HG03103 (cell line): ENCODE data around the gene ZNF195.
"Not testable (repeated sequence)": the region's sequence is repeated elsewhere in the genome, so short reads cannot be mapped to it uniquely, and the experiment has no call there.

ENCODE experiments used
- ATAC-seq: cut with Tn5 transposase; IDR thresholded peaks from one replicate; pipeline ENCODE4 v1.9.1; 2021; ENCODE audit warnings: low read depth; ENCODE audit not compliant: unreplicated experiment

Gene ZNF195

GRCh38 chr11:3402861-3403250 lies 23.9 kb upstream of the ZNF195 start:
- ATAC-seq, result not testable (repeated sequence)

- not testable (repeated sequence) for ATAC-seq
These were observed 23.4 kb upstream of the ZNF195 start for GRCh38 chr11:3402181-3402860.

DNA sequence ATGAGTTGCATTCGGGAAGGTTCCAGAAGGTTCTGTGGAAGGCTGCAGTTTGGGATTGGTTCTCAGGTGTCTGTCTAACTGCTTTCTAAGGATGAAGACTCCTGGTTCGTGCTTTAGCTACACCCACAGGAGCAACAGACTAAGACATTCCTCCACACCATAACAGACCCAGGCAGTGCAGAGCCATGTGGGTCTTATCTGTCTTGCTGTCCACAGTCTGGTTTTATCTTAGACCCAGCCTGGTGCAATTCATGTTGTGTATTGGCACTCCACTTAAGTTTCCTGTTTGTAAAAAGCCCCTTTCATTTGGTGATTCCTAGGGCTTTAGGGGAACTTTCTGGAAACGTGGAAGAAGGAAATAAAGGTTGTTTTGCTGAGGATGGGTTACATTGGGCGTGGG lies 22.1 kb upstream of the ZNF195 start:
- not testable (repeated sequence) for ATAC-seq

DNA sequence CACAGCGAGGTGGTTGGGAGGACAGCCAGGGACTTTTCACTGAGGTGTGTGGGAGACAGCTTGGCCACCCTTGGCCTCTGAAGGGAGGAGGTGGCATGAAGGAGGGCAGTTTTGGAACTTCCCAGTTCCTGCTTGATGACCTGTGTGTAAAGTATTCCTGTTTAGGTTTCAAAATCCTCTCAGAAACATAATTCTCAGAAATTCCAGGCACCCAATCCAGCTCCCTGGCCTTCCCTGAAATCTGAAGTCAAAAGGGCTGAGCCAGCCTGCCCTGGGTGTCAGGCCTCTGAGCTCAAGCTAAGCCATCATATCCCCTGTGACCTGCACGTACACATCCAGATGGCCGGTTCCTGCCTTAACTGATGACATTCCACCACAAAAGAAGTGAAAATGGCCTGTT lies 19.6 kb upstream of the ZNF195 start:
- ATAC-seq, result not testable (repeated sequence)

- not testable (repeated sequence) for ATAC-seq
These were observed 19.2 kb upstream of the ZNF195 start for GRCh38 chr11:3398106-3398505.

- ATAC-seq, result not testable (repeated sequence)
These were observed 18.3 kb upstream of the ZNF195 start for GRCh38 chr11:3397210-3397609.

- not testable (repeated sequence) for ATAC-seq
These were observed 16.5 kb upstream of the ZNF195 start for GRCh38 chr11:3395468-3395867.

GRCh38 chr11:3394956-3395355 lies 16.0 kb upstream of the ZNF195 start:
- ATAC-seq, result not testable (repeated sequence)

- ATAC-seq, result not testable (repeated sequence)
These were observed 14.5 kb upstream of the ZNF195 start for GRCh38 chr11:3393450-3393849.

DNA sequence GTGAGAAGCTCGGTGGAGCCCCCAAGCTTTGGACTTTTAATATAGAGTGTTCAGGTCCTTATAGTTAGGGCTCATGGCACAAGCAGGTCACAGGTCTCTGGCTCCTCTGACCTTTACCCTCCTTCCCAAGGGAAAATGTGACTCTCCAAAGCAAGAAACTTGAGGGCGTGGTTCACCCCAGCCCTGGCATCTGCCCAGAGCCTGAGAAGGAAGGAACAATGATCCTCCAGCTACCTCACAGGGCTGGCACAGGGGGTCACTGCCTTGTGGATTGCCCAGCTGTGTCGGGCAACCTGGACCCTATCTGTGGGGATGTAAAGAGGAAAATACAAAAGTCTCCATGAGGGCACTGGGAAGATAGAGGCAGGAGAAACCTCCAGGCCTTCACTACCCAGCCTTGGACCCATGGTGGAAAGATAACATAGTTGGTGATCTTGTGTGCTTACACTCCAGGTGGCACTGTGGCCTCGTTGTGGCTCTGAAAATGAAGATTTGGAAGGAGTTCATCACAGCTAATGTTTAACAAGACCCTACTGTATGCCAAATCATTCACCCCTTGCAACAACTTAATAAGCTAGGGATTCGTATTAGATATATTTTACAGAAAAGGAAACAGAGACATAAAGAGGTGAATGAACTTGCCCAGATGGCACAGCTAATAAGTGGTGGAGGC lies 3.8 kb upstream of the ZNF195 start:
- no peak for ATAC-seq

DNA sequence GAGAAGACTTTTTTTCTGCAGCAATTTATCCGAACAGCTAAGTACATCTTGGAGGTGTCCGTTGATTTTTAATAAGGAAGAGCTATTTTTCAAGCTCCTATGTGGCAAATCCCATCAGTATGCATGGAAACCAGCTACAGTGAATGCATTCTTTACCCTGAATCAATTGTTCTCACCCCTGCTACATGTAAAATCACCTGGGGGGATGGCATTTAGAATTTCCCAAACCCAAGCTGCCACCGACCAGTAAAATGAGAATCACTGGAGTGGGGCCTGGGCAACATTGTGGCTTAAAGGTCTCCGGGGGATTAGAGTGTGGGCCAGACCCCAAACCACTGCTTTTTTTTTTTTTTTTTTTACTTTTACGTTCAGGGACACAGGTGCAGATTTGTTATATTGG lies 2.8 kb upstream of the ZNF195 start:
- ATAC-seq, result no peak

DNA sequence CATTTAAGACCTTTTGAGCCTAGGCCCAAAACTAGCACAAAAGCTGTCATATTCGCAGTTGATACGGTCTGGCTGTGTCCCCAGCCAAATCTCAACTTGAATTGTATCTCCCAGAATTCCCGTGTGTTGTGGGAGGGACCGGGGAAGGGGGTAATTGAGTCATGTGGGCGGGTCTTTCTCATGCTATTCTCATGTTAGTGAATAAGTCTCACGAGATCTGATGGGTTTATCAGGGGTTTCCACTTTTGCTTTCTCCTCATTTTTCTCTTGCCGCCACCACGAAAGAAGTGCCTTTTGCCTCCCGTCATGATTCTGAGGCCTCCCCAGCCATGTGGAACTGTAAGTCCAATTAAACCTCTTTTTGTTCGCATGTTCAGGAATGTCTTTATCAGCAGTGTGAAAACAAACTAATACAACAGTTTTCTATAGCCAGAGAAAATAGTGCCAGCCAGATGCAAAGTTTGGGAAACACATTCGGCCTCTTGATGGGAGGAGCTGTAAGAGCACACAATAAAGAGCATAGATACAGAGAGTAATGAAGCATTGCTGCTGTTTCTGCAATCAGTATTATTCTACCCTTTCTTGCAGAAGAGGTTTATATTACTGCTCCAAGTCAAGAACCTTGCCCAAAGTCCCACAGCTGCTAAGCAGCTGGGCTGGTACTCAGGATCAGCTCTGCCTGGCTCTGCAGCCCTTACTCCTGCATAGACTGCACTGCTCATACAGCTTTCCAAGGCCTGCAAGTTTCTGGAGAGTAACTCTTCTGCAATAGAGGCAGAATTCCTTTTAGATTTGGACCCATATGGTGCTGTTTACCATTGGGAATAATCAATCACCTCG lies 2.0 kb upstream of the ZNF195 start:
- ATAC-seq, result no peak

GRCh38 chr11:3375552-3375951 lies 3.4 kb downstream of the ZNF195 start:
- ATAC-seq, result no peak

DNA sequence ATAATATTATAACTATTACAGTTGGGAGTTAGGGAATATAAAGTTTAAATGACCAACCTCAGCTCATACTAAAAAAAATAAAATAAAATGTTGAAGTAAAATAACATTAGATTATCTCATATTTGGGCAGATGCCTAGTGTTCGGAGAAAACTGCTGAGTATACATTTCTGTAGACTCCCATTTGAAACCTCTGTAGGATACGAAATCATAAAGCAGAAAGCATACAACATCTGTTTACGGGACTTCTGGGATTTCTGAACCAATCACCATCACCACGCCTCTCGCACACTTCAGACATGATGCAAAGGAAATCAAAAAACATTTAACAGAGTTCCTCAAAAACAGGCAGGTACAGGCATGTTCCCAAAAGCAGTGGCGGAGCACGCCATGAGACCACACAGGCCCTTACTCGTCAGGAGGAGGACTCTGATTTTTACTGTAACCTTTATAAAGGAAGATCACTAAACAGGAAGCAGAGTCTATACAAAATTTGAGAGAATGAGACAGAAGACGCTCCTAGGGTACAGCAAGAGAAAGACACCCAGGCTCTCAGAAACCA lies 8.6 kb downstream of the ZNF195 start:
- ATAC-seq, result no peak

DNA sequence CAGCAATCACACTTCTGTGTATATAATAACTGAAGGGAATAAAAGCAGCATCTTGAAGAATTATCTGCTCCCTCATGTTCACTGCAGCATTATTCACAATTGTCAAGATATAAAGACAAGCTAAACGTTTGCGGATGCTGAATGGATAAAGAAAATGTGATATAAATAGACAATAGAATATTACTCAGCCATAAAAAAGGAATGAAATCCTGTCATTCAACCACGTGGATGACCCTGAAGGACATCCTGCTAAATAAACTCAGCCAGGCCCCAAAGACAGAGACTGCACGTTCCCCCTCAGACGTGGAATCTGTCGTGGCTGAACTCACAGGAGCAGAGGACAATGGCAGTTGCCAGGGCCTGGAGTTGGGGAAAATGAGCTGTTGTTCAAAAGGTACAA lies 9.6 kb downstream of the ZNF195 start:
- ATAC-seq, result no peak

DNA sequence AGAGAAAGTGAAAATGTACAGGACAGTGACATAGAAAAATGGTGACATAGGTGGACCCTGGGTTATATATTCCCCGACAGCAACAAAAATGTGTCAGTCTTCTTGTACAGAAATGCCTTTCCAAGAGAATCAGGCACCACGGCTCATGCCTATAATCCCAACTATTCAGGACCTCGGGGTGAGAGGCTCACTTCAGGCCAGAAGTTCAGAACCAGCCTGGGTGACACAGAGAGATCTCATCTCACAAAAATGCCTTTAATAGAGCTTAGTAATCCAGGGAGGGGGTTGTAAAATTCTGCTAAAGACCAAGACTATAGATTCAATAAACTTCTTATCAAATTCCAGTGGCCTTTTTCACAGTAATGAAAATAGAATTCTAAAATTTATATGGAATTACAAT lies 10.7 kb downstream of the ZNF195 start:
- no peak for ATAC-seq

DNA sequence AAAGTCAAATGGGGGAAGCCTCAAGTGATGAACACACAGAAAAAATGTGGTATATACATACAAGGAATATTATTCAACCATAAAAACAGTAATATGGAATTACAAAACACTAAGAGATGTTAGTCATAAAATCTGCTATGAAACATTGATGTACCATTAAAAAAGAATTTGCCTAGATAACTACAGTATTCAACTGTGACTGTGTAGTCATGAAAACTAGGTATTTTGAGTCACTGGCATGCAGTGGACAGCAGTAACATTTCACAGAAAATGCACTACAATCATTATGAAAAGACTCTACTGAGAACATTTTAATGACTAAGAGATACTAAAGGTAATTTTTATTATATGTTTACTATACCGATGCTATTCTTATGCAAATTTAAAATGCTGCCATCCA lies 11.7 kb downstream of the ZNF195 start:
- no peak for ATAC-seq

DNA sequence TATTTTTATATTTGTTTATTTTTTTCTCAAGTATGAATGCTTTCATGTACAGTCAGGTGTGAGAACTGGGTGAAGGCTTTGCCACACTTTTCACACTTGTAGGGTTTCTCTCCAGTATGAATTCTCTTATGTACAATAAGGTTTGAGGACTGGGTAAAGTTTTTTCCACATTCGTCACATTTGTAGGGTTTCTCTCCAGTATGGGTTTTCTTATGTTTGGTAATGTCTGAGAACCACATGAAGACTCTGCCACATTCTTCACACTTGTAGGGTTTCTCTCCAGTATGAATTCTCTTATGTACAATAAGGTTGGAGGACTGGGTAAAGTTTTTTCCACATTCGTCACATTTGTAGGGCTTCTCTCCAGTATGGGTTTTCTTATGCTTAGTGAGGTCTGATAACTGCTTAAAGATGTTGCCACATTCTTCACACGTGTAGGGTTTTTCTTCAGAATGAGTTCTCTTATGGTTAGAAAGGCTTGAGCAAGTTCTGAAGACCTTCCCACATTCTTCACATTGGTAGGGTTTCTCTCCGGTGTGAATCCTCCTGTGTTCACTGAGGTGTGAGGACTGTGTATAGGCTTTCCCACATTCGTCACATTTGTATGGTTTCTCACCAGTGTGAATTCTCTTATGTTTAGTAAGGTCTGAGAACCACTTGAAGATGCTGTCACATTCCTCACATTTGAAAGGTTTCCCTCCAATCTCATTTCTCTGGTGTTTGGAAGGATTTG lies 19.7 kb downstream of the ZNF195 start:
- ATAC-seq, result no peak

GRCh38 chr11:3357994-3358676 lies 20.8 kb downstream of the ZNF195 start:
- ATAC-seq, result no peak

DNA sequence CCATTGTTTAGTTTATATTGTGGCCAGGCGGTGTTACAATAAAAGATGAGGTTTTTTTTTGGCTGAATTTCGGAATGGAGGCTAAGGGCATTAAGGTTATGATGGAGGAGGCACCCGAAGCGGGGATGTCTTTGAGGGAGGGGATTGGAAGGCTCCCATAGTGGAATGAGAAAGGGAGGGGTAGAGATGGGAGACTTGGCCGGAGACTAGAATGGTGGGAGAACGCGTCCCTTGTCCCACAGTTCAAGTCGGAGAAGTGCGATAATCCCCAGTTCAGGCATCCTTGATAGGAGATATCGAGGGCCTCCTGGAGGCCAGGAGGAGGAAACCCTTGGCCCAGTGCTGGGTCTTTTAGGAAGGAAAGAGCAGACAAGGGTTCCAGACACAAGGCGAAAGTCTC lies 21.6 kb downstream of the ZNF195 start:
- ATAC-seq, result no peak
